Measurements from ENCODE around the gene SMIM26.

DNA sequence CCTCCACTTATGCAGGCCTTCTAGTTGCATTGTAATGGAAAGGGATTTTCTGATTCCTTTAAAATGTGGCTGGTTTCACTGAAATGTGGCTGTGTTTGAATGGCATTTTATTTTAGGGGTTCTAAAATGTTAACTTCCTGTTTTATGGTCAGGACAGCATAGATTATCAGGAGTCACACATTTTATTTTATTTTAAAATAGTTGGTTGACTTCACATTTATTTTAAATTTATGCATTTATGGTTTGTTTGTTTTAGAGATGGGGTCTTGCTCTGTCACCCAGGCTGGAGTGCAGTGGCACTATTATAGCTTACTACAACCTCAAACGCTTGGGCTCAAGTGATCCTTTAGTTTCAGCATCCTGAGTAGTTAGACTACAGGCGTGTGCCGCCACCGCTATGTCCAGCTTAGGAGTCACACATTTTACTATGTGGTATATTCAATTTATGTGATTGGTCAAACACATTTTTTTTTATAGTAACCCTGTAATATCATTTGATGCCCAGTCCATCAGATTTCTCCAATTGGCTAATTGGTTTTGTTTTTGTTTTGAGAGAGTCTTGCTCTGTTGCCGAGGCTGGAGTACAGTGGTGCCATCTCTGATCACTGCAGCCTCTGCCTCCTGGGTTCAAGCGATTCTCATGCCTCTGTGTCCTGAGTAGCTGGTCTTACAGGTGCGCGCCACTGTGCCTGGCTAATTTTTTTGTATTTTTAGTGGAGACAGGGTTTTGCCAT lies 22.9 kb downstream of the SMIM26 start:
- TF ChIP-seq CTCF (IDR thresholded peaks at IDR 0.05) (no peak), POLR2A (IDR thresholded peaks at IDR 0.05) (no peak), POLR2AphosphoS5 (IDR thresholded peaks at IDR 0.05; ENCODE audit: insufficient read depth in 1 of 2, low read depth in 1 of 2) (no peak)
